Keratinocyte (primary cell): Measurements from ENCODE around the gene ADGRF1. TPM values are rescaled to one million over a fixed set of nuclear protein-coding genes. Genes with fewer than 3 reads are reported as not detected.

Experiments used
- DNase-seq: peaks from one replicate; pipeline ENCODE4 v3.0.0-alpha.2; 2011; ENCODE audit warnings: low read depth, missing footprints, low spot score
- FAIRE-seq: peaks from 2 replicates; lab custom pipeline; 2011; peaks lifted over from hg19 to GRCh38; lab: Jason Lieb, UNC
- H2AFZ ChIP-seq: 2 replicates; pipeline ENCODE4 v1.6.0; 2012; ENCODE audit warnings: low read length, control low read depth, inconsistent platforms; ENCODE audit not compliant: control insufficient read depth
- H3K27ac ChIP-seq: 2 replicates; pipeline ENCODE4 v1.5.1; 2011; ENCODE audit warnings: low read length; ENCODE audit not compliant: control insufficient read depth, insufficient read depth
- H3K27me3 ChIP-seq: 3 replicates; pipeline ENCODE4 v1.6.0; 2011; ENCODE audit warnings: low read length; ENCODE audit not compliant: control insufficient read depth, insufficient read depth; ENCODE audit errors: extremely low read depth
- H3K36me3 ChIP-seq, 2 experiments: 2 replicates in 1 of 2; 3 replicates in 1 of 2; pipeline ENCODE4 v1.5.1; 2011; ENCODE audit warnings: low read length in 2 of 2, mild to moderate bottlenecking in 1 of 2; ENCODE audit not compliant: control insufficient read depth in 2 of 2, insufficient read depth in 2 of 2; ENCODE audit errors: extremely low read depth in 1 of 2
- H3K4me1 ChIP-seq: 3 replicates; pipeline ENCODE4 v1.5.1; 2011; ENCODE audit warnings: low read length; ENCODE audit not compliant: control insufficient read depth, insufficient read depth; ENCODE audit errors: extremely low read depth
- H3K4me2 ChIP-seq: 3 replicates; pipeline ENCODE4 v1.6.0; 2011; ENCODE audit warnings: low read depth, low read length; ENCODE audit not compliant: control insufficient read depth, insufficient read depth; ENCODE audit errors: extremely low read depth
- H3K4me3 ChIP-seq, 3 experiments: fragments of 200-600 bp in 1 of 3; sonication (generic) in 1 of 3; 2 replicates in 2 of 3; 3 replicates in 1 of 3; pipeline ENCODE4 v1.5.1; 2011 to 2016; ENCODE audit warnings: low read length in 3 of 3, mild to moderate bottlenecking in 3 of 3, control low read depth in 2 of 3, inconsistent platforms in 1 of 3, low read depth in 1 of 3, mixed read lengths in 1 of 3, mixed run types in 1 of 3, moderate library complexity in 1 of 3; ENCODE audit not compliant: control insufficient read depth in 2 of 3, insufficient read depth in 2 of 3; ENCODE audit errors: extremely low read depth in 1 of 3
- H3K79me2 ChIP-seq: 2 replicates; pipeline ENCODE4 v1.6.0; 2012; ENCODE audit warnings: low read length; ENCODE audit not compliant: control insufficient read depth, insufficient read depth
- H3K9ac ChIP-seq: 3 replicates; pipeline ENCODE4 v1.6.0; 2011; ENCODE audit warnings: low read length; ENCODE audit not compliant: control insufficient read depth, insufficient read depth; ENCODE audit errors: extremely low read depth
- H3K9me1 ChIP-seq: 3 replicates; pipeline ENCODE4 v1.6.0; 2011; ENCODE audit warnings: low read length; ENCODE audit not compliant: control insufficient read depth, insufficient read depth; ENCODE audit errors: extremely low read depth
- H3K9me3 ChIP-seq: 2 replicates; pipeline ENCODE4 v1.5.1; 2012; ENCODE audit warnings: low read depth, low read length; ENCODE audit not compliant: control insufficient read depth
- H4K20me1 ChIP-seq: 3 replicates; pipeline ENCODE4 v1.6.0; 2011; ENCODE audit warnings: low read length; ENCODE audit not compliant: control insufficient read depth, insufficient read depth; ENCODE audit errors: extremely low read depth
- EZH2 ChIP-seq: IDR thresholded peaks from one replicate; pipeline ENCODE4 v1.6.1; 2012; ENCODE audit warnings: inconsistent platforms, mild to moderate bottlenecking, low read length, moderate library complexity
- dilution Hi-C: fragments of 300-500 bp; cut with MboI; formaldehyde crosslinking; loops from one replicate; pipeline ENCODE4 v1.7.0; 2020; ENCODE audit warnings: low sequenced_read_pairs; ENCODE audit not compliant: extremely low pct_ligation_motif_present
- polyA plus RNA-seq, 5 experiments: library from polyadenylated mRNA; depleted of rRNA in 3 of 5; stranded (reverse) in 3 of 5; stranded (forward) in 1 of 5; unstranded in 1 of 5; fragments of >200 nt; gene quantifications; 1 replicate in 1 of 5; 2 replicates in 3 of 5; 3 replicates in 1 of 5; pipeline versions ENCODE4 v1.2.1 to v1.2.3, GENCODE V29; 2011 to 2012; ENCODE audit warnings: missing spikeins in 2 of 5, low read depth in 1 of 5, low replicate concordance in 1 of 5
- TF ChIP-seq, protein P1 (sequence below), 3 experiments: IDR thresholded peaks in 1 of 3; conservative IDR thresholded peaks in 1 of 3; optimal IDR thresholded peaks in 1 of 3; 2 replicates in 2 of 3; 3 replicates in 1 of 3; pipeline versions ENCODE3 to v1.5.1; 2011; ENCODE audit warnings: low read length in 3 of 3, mild to moderate bottlenecking in 3 of 3, moderate library complexity in 2 of 3, control low read depth in 1 of 3, inconsistent platforms in 1 of 3; ENCODE audit not compliant: insufficient read depth in 2 of 3; ENCODE audit errors: extremely low read depth in 1 of 3

The ADGRF1 gene
- polyA plus RNA-seq, 1 donor (not counting 4 experiments of a cell fraction or from before 2014, with no cell fraction given), result 43.9 TPM

DNA sequence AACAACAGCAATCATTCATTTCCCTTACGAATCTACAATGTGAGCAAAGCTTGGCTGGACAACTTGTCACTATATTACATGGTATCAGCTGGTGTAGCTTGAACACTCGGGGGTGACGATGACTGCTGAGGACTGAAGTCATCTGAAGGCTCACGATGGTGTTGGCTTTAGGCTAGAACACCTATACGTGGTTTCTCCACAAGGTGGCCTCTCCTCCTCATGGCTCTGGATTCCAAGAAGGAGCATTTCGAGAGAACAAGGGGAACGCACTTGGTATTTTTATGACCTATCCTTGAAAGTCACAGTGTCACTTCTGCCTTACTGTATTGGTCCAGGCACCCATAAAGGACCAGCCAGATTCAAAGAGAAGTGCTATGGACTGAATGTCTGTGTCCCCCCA lies 37.5 kb upstream of the ADGRF1 start:
- FAIRE-seq (peak; percentile 39), DNase-seq (no peak)
- Histone ChIP-seq H3K9me3 (no peaks in the 10 kb centered on the region), H3K27me3 (no peaks in the 10 kb centered on the region), H3K27ac (no peak overlapping the region), H3K4me2 (no peak overlapping the region), H3K4me1 (peaks cover 22% of the 10 kb centered on the region), H3K9me1 (no peaks in the 10 kb centered on the region), H3K36me3 (no peaks in the 10 kb centered on the region), H2AFZ (no peak overlapping the region), H3K4me3 (no peak overlapping the region), H3K79me2 (no peaks in the 10 kb centered on the region), H4K20me1 (no peaks in the 10 kb centered on the region), H3K9ac (no peak overlapping the region)
- dilution Hi-C loops, result no loop called here
- TF ChIP-seq EZH2, result no peak
- TF ChIP-seq, protein P1, sequence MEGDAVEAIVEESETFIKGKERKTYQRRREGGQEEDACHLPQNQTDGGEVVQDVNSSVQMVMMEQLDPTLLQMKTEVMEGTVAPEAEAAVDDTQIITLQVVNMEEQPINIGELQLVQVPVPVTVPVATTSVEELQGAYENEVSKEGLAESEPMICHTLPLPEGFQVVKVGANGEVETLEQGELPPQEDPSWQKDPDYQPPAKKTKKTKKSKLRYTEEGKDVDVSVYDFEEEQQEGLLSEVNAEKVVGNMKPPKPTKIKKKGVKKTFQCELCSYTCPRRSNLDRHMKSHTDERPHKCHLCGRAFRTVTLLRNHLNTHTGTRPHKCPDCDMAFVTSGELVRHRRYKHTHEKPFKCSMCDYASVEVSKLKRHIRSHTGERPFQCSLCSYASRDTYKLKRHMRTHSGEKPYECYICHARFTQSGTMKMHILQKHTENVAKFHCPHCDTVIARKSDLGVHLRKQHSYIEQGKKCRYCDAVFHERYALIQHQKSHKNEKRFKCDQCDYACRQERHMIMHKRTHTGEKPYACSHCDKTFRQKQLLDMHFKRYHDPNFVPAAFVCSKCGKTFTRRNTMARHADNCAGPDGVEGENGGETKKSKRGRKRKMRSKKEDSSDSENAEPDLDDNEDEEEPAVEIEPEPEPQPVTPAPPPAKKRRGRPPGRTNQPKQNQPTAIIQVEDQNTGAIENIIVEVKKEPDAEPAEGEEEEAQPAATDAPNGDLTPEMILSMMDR (optimal IDR thresholded peaks at IDR 0.05 in 1 of 3, IDR thresholded peaks at IDR 0.05 in 1 of 3, conservative IDR thresholded peaks at IDR 0.05 in 1 of 3; ENCODE audit: extremely low read depth in 1 of 3, insufficient read depth in 2 of 3, low read length in 3 of 3), result peak; percentile 18 to 48 (median 21)

DNA sequence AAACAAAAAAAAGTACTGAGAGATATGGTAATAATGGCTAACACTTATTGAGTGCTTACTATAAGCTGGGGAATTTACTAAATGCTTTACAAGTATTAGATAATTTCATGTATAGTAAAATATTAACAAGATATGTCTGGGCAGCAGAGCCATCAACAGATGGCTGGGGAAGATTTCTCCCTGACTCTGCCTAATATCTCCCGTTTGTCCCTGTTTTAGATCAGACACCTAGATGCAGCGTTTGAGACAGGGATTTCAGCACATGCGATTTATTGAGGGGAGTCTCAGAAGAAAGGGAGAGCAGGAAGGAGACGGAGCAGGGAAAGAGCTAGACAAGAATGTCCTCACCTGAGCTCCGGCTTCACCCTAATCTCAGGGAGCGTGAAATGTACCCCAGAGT lies 36.9 kb upstream of the ADGRF1 start:
- H2AFZ ChIP-seq, result no peak overlapping the region
- no peak overlapping the region for H3K27ac ChIP-seq
- H3K79me2 ChIP-seq, result no peaks in the 10 kb centered on the region
- TF ChIP-seq, protein P1 (optimal IDR thresholded peaks at IDR 0.05 in 1 of 3, IDR thresholded peaks at IDR 0.05 in 1 of 3, conservative IDR thresholded peaks at IDR 0.05 in 1 of 3; ENCODE audit: extremely low read depth in 1 of 3, insufficient read depth in 2 of 3, low read length in 3 of 3), result no peak
- no peak for TF ChIP-seq EZH2
- H3K4me3 ChIP-seq, result no peak overlapping the region
- no peaks in the 10 kb centered on the region for H3K9me1 ChIP-seq
- no peaks in the 10 kb centered on the region for H4K20me1 ChIP-seq
- H3K9me3 ChIP-seq, result no peaks in the 10 kb centered on the region
- H3K9ac ChIP-seq, result no peak overlapping the region
- peaks cover 21% of the 10 kb centered on the region for H3K4me1 ChIP-seq
- dilution Hi-C loops, result no loop called here
- H3K4me2 ChIP-seq, result no peak overlapping the region
- DNase-seq, result no peak
- no peaks in the 10 kb centered on the region for H3K36me3 ChIP-seq
- FAIRE-seq, result no peak
- H3K27me3 ChIP-seq, result no peaks in the 10 kb centered on the region
